Left lung (tissue), 10 donors: ENCODE results near the gene SAMD1. TPM values are rescaled to one million over a fixed set of nuclear protein-coding genes. Genes with fewer than 3 reads are reported as not detected.

Source experiments
- ATAC-seq: fragments of 200-7000 bp; cut with Tn5 transposase; one replicate; pipeline ENCODE4 v1.9.1; 2020; ENCODE audit warnings: moderate library complexity
- DNase-seq, 4 donors: peaks; one replicate each; pipeline ENCODE4 v3.0.0-alpha.2; 2013 to 2020
- H3K27ac ChIP-seq, 2 donors: fragments of 200-600 bp; sonication (generic) in 1 of 2; one replicate each; pipeline versions ENCODE4 v1.5.0 to v1.8.0; 2020 to 2021
- H3K27me3 ChIP-seq, 2 donors: fragments of 200-600 bp; sonication (generic) in 1 of 2; one replicate each; pipeline versions ENCODE4 v1.5.0 to v1.8.0; 2020 to 2021
- H3K36me3 ChIP-seq, 2 donors: fragments of 200-600 bp; sonication (generic) in 1 of 2; one replicate each; pipeline versions ENCODE4 v1.5.0 to v1.8.0; 2020 to 2021
- H3K4me1 ChIP-seq, 2 donors: fragments of 200-600 bp; one replicate each; pipeline ENCODE4 v1.8.0; 2021
- H3K4me3 ChIP-seq, 2 donors: fragments of 200-600 bp; sonication (generic) in 1 of 2; one replicate each; pipeline versions ENCODE4 v1.5.0 to v1.8.0; 2020 to 2021; ENCODE audit warnings: mild to moderate bottlenecking in 1 of 2
- H3K9me3 ChIP-seq, 2 donors: fragments of 200-600 bp; sonication (generic) in 1 of 2; one replicate each; pipeline versions ENCODE4 v1.5.0 to v1.8.0; 2020 to 2021
- intact Hi-C, 2 donors: fragments of 100-400 bp; cut with DNase I; formaldehyde crosslinking; loops; one replicate each; pipeline versions ENCODE4 v1.11.2 to v1.14.2; 2022
- polyA plus RNA-seq, 6 donors: library from polyadenylated mRNA; unstranded; fragments of 120-200 nt; gene quantifications; one replicate each; pipeline ENCODE4 v1.2.1, GENCODE V29; 2013; ENCODE audit not compliant: insufficient read length in 6 of 6
- total RNA-seq, 2 donors: library from RNA; stranded (reverse); fragmentation: NEBNext Ultra II Directional; extraction: Animal tissue kit (Norgen Biotek cat#: 25700); gene quantifications; one replicate each; pipeline ENCODE4 v1.2.1, GENCODE V29; 2021
- TF ChIP-seq, protein P1 (sequence below), 2 donors: fragments of 200-600 bp; sonication (generic) in 1 of 2; IDR thresholded peaks; one replicate each; pipeline versions ENCODE4 v1.5.0 to v1.8.0; 2021; ENCODE audit warnings: antibody characterized with exemption in 2 of 2
- donor health status: DM: no; HTN: yes; CAD: no.
- donor health status: DM: no; HTN: no; CAD: no.

The SAMD1 gene
- total and polyA plus RNA-seq, 8 donors = 37.8 to 56.9 (median 49.0) TPM

DNA sequence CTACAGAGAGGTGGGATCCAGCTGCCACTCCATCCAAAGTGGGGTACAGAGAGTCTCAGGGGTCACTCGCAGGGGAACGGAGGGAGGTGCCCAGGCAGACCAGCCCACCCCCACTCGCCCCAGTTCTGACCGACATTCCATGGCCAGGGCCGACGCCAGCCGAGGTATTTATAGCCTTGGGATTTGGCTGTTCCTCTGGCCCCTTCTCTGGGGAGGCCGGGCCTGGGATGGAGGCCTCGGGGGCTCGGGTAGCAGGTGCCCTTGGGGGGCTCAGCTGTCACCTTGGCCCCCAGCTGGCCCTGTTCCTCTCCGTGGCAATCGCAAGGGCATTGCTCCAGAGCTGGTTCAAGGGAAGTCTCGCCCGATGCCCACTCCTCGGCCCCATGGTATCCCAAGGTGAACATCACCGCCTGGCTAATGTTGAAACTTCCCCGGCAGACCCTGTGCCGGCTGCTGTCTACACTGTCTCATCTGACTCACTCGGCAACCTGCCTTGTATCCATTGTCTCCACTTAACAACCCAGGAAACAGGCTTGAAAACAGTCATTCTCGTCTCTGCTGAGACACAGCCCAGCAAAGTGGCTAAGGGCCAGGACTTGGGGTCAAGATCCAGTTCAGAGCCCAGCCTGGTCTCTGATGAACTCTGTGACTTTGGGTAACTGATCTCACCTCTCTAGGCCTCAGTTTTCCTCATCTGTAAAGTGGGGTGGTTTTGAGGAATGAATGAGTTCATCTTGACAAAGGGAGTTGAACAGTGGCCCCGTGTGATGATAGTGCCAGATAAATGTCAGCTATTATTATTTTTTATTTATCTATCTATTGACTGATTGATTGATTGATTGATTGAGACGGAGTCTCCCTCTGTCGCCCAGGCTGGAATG lies 17.3 kb upstream of the SAMD1 start:
- TF ChIP-seq, protein P1, sequence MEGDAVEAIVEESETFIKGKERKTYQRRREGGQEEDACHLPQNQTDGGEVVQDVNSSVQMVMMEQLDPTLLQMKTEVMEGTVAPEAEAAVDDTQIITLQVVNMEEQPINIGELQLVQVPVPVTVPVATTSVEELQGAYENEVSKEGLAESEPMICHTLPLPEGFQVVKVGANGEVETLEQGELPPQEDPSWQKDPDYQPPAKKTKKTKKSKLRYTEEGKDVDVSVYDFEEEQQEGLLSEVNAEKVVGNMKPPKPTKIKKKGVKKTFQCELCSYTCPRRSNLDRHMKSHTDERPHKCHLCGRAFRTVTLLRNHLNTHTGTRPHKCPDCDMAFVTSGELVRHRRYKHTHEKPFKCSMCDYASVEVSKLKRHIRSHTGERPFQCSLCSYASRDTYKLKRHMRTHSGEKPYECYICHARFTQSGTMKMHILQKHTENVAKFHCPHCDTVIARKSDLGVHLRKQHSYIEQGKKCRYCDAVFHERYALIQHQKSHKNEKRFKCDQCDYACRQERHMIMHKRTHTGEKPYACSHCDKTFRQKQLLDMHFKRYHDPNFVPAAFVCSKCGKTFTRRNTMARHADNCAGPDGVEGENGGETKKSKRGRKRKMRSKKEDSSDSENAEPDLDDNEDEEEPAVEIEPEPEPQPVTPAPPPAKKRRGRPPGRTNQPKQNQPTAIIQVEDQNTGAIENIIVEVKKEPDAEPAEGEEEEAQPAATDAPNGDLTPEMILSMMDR (IDR thresholded peaks at IDR 0.05) = no peak
- intact Hi-C loops = no loop called here
- H3K9me3 ChIP-seq = no peaks in the 10 kb centered on the region
- no peaks in the 10 kb centered on the region for H3K27me3 ChIP-seq
- DNase-seq = no peak
- ATAC-seq = no peak
- peaks cover 6 to 11% of the 10 kb centered on the region in 2 donors for H3K4me1 ChIP-seq
- peaks cover 0 to 60% of the 10 kb centered on the region in 2 donors for H3K36me3 ChIP-seq
- H3K27ac ChIP-seq = no peak overlapping the region
- H3K4me3 ChIP-seq = no peak overlapping the region

DNA sequence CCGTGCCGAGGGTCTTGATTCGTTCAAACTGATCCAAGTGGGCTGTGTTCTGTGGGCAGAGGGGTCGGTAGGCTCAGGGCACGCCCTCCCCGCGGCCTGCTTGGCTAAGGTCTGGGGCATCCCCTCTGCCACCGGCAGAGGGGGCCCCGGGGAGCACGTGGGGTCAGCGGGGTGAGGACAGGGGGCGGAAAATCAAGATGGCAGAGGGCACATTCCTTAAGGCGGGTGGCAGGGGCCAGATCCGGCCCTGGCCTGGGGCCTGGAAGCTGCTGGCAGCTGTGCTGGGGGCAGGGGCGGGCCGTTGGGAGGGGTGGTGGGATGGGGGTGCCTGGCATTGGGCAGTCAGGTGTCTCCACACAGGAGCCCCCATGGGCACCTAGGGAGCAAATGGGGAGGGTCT lies 16.3 kb upstream of the SAMD1 start:
- no peaks in the 10 kb centered on the region for H3K27me3 ChIP-seq
- H3K9me3 ChIP-seq = no peaks in the 10 kb centered on the region
- peaks cover 0 to 70% of the 10 kb centered on the region in 2 donors for H3K36me3 ChIP-seq
- intact Hi-C loops = no loop called here
- TF ChIP-seq, protein P1 (IDR thresholded peaks at IDR 0.05) = no peak
- no peak overlapping the region for H3K27ac ChIP-seq
- DNase-seq = no peak
- H3K4me3 ChIP-seq = no peak overlapping the region
- ATAC-seq = no peak
- H3K4me1 ChIP-seq = peaks cover 0 to 2% of the 10 kb centered on the region in 2 donors

DNA sequence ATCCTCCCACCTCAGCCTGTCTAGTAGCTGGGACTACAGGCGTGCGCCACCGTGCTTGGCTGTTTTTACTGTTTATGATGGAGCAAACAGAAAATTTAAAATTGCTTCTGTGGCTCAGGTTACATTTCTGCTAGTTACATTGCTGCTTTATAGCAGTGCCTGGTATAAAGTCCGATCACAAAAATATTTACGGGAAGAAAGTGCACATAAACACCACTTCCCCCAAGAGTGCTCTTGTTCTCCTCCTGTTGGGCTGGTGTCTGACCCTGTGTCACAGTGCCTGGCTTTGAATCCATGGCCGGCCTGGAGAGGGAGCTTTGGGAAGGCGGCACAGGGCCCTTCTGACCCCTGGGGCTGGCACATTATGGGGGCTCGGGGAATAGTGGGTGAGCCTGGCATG lies 15.1 kb upstream of the SAMD1 start:
- no peak for ATAC-seq
- no peaks in the 10 kb centered on the region for H3K4me1 ChIP-seq
- H3K27ac ChIP-seq = no peak overlapping the region
- TF ChIP-seq, protein P1 (IDR thresholded peaks at IDR 0.05) = no peak
- H3K4me3 ChIP-seq = no peak overlapping the region
- H3K9me3 ChIP-seq = no peaks in the 10 kb centered on the region
- peaks cover 0 to 78% of the 10 kb centered on the region in 2 donors for H3K36me3 ChIP-seq
- intact Hi-C loops = no loop called here
- H3K27me3 ChIP-seq = no peaks in the 10 kb centered on the region
- no peak for DNase-seq

DNA sequence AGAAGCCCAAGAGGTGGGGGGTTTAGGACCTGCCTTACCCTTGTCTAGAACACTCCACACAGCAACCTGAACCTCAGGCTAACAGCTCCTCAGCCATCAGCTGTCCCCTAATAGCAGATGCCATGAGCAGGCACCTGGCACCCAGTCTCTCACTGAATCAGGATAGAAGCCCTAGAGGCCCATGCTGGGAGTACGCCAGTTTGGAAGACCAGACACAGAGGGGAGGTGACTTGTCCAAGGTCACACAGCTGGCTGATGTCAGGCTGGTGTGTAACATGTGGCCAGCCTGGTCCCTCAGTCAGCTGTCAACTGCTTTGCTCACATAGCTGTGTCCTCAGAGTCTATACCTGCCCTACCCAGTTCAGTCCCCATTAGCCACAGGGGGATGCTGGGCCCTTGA lies 12.8 kb upstream of the SAMD1 start:
- no peak for DNase-seq
- TF ChIP-seq, protein P1 (IDR thresholded peaks at IDR 0.05) = no peak
- Histone ChIP-seq H3K27me3 (no peaks in the 10 kb centered on the region), H3K4me1 (no peaks in the 10 kb centered on the region), H3K4me3 (no peak overlapping the region), H3K36me3 (peaks cover 0 to 99% of the 10 kb centered on the region in 2 donors), H3K27ac (no peak overlapping the region), H3K9me3 (no peaks in the 10 kb centered on the region)
- ATAC-seq = no peak
- intact Hi-C loops = no loop called here

DNA sequence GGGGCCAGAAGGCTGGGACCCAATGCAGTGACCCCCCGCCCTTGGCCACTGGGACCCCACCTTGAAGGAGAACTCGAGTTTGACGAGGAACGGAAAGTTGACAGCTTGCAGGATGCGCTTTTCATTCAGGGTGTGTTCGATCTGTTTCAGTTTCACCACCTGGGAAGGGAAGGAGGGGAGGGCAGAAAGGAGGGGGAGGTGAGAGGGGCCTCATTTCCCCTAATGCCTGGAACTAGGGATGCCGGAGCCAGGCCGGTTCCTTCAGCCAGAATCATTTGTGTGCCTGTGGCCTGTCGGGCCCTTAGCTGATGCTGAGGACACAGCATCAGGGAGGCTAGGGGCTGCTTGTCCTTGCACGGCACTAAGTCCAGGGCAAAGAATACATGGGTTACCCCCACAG lies 12.2 kb upstream of the SAMD1 start:
- Histone ChIP-seq H3K4me1 (no peaks in the 10 kb centered on the region), H3K36me3 (peaks cover 0 to 99% of the 10 kb centered on the region in 2 donors), H3K27me3 (no peaks in the 10 kb centered on the region), H3K9me3 (no peaks in the 10 kb centered on the region), H3K4me3 (no peak overlapping the region), H3K27ac (no peak overlapping the region)
- TF ChIP-seq, protein P1 (IDR thresholded peaks at IDR 0.05) = no peak
- ATAC-seq (no peak), DNase-seq (no peak)
- intact Hi-C loops = no loop called here
